Mammary epithelial cell (primary cell): ENCODE measurements around the gene SH2D1B.

Source experiments
- EZH2 ChIP-seq: IDR thresholded peaks from 2 replicates; pipeline ENCODE4 v1.6.1; 2012; ENCODE audit warnings: low read length, inconsistent platforms, borderline replicate concordance
- TF ChIP-seq, protein P1 (sequence below), 2 donors: IDR thresholded peaks in 1 of 2; conservative IDR thresholded peaks in 1 of 2; 2 replicates each; pipeline ENCODE4 v1.5.1; 2011 to 2012; ENCODE audit warnings: inconsistent platforms in 2 of 2, low read length in 2 of 2, mild to moderate bottlenecking in 2 of 2, control low read depth in 1 of 2, low read depth in 1 of 2; ENCODE audit not compliant: insufficient read depth in 1 of 2; ENCODE audit errors: extremely low read depth in 1 of 2

DNA sequence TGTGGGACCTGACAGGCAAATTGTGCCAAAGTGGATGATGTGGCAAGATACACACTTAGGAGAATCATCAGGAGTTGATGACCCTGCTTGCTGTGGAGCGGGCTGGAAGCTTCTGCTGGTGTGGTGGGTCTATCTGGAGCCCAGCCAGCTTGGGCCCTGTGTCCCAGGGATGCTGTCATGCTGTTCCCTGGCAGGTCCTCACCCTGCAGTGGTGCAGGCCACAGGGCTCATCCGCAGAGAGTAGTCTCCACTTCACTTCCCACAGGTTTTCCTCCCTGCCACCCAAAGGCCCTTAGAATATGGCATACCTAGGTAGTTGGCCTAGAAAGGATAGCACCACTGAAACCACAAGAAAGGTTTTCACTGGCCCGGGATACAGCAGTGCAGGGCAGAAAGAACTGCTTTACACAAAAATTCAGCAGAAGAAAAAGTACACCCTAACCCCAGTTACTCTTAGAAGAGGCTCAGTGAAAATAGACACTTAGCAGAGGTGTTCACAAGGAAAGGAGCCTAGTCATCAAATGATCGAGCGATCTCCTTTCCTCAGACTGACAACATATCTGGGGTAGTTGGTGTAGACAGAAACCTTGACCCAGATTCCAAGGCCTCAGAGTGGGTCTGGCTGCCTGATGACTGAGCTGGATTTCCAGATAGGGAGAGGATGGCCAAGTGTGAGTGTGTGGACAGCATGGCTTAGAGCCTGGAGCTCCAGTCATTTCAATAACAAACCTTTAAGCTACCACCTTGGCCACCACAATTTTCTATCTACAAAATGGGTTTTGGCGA lies 31.7 kb downstream of the SH2D1B start:
- TF ChIP-seq, protein P1, sequence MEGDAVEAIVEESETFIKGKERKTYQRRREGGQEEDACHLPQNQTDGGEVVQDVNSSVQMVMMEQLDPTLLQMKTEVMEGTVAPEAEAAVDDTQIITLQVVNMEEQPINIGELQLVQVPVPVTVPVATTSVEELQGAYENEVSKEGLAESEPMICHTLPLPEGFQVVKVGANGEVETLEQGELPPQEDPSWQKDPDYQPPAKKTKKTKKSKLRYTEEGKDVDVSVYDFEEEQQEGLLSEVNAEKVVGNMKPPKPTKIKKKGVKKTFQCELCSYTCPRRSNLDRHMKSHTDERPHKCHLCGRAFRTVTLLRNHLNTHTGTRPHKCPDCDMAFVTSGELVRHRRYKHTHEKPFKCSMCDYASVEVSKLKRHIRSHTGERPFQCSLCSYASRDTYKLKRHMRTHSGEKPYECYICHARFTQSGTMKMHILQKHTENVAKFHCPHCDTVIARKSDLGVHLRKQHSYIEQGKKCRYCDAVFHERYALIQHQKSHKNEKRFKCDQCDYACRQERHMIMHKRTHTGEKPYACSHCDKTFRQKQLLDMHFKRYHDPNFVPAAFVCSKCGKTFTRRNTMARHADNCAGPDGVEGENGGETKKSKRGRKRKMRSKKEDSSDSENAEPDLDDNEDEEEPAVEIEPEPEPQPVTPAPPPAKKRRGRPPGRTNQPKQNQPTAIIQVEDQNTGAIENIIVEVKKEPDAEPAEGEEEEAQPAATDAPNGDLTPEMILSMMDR (conservative IDR thresholded peaks at IDR 0.05 in 1 of 2, IDR thresholded peaks at IDR 0.05 in 1 of 2; ENCODE audit: extremely low read depth in 1 of 2, insufficient read depth in 1 of 2, low read depth in 1 of 2, low read length in 2 of 2), result no peak
- no peak for TF ChIP-seq EZH2
